Trophoblast cell (in vitro differentiated cells and primary cell): ENCODE measurements around the gene SLX4IP.
A peak's percentile ranks its signal among the peaks of the same experiment; 100 is the strongest.

ENCODE experiments used
- DNase-seq, 2 donors: peaks; one replicate each; pipeline ENCODE4 v3.0.0-alpha.2; 2016
- H2AFZ ChIP-seq: 2 replicates; pipeline ENCODE4 v1.6.1; 2013; ENCODE audit warnings: low read length, moderate library complexity, mild to moderate bottlenecking; ENCODE audit not compliant: insufficient read depth, poor library complexity
- H2AK5ac ChIP-seq: 2 replicates; pipeline ENCODE4 v1.6.1; 2013; ENCODE audit warnings: mild to moderate bottlenecking, low read length
- H2BK120ac ChIP-seq: 2 replicates; pipeline ENCODE4 v1.6.1; 2013; ENCODE audit warnings: low read length, mild to moderate bottlenecking, moderate library complexity; ENCODE audit not compliant: insufficient read depth, poor library complexity
- H2BK12ac ChIP-seq: 2 replicates; pipeline ENCODE4 v1.6.1; 2013; ENCODE audit warnings: mild to moderate bottlenecking, low read length, moderate library complexity
- H2BK5ac ChIP-seq: 2 replicates; pipeline ENCODE4 v1.6.1; 2013; ENCODE audit warnings: low read length, low read depth, moderate library complexity, mild to moderate bottlenecking; ENCODE audit not compliant: poor library complexity
- H3K14ac ChIP-seq: 2 replicates; pipeline ENCODE4 v1.6.1; 2013; ENCODE audit warnings: mild to moderate bottlenecking, low read length
- H3K18ac ChIP-seq: 2 replicates; pipeline ENCODE4 v1.6.1; 2013; ENCODE audit warnings: mild to moderate bottlenecking, low read length
- H3K23ac ChIP-seq: 2 replicates; pipeline ENCODE4 v1.6.1; 2013; ENCODE audit warnings: low read length
- H3K27ac ChIP-seq: 2 replicates; pipeline ENCODE4 v1.5.1; 2013; ENCODE audit warnings: low read depth, mild to moderate bottlenecking, inconsistent platforms, low read length, moderate library complexity
- H3K27me3 ChIP-seq: 2 replicates; pipeline ENCODE4 v1.6.1; 2013; ENCODE audit warnings: inconsistent platforms, mild to moderate bottlenecking, low read length, moderate library complexity; ENCODE audit not compliant: insufficient read depth
- H3K36me3 ChIP-seq, 2 experiments: 1 replicate in 1 of 2; 2 replicates in 1 of 2; pipeline ENCODE4 v1.6.1; 2013; ENCODE audit warnings: low read length in 2 of 2, mild to moderate bottlenecking in 2 of 2, moderate library complexity in 1 of 2; ENCODE audit not compliant: insufficient read depth in 2 of 2, control insufficient read depth in 1 of 2
- H3K4ac ChIP-seq: 2 replicates; pipeline ENCODE4 v1.6.1; 2013; ENCODE audit warnings: low read depth, mild to moderate bottlenecking, low read length, moderate library complexity
- H3K4me1 ChIP-seq, 2 experiments: 1 replicate in 1 of 2; 2 replicates in 1 of 2; pipeline ENCODE4 v1.6.1; 2013; ENCODE audit warnings: low read length in 2 of 2, mild to moderate bottlenecking in 2 of 2, moderate library complexity in 1 of 2; ENCODE audit not compliant: insufficient read depth in 2 of 2, control insufficient read depth in 1 of 2
- H3K4me2 ChIP-seq: 2 replicates; pipeline ENCODE4 v1.6.1; 2013; ENCODE audit warnings: inconsistent platforms, mild to moderate bottlenecking, low read length, moderate library complexity
- H3K4me3 ChIP-seq: 2 replicates; pipeline ENCODE4 v1.5.1; 2013; ENCODE audit warnings: mild to moderate bottlenecking, low read depth, low read length, inconsistent platforms
- H3K79me1 ChIP-seq: one replicate; pipeline ENCODE4 v1.6.1; 2013; ENCODE audit warnings: low read length
- H3K79me2 ChIP-seq: 2 replicates; pipeline ENCODE4 v1.6.1; 2013; ENCODE audit warnings: low read length, mild to moderate bottlenecking; ENCODE audit not compliant: control insufficient read depth, insufficient read depth, poor library complexity
- H3K9ac ChIP-seq: 2 replicates; pipeline ENCODE4 v1.6.1; 2013; ENCODE audit warnings: mild to moderate bottlenecking, low read length
- H3K9me3 ChIP-seq: 2 replicates; pipeline ENCODE4 v1.6.1; 2013; ENCODE audit warnings: low read depth, mild to moderate bottlenecking, control low read depth, inconsistent platforms, low read length; ENCODE audit not compliant: insufficient read depth
- H4K12ac ChIP-seq: 2 replicates; pipeline ENCODE4 v1.6.1; 2013; ENCODE audit warnings: low read depth, mild to moderate bottlenecking, low read length, moderate library complexity
- H4K8ac ChIP-seq: 2 replicates; pipeline ENCODE4 v1.6.1; 2013; ENCODE audit warnings: low read depth, mild to moderate bottlenecking, low read length, moderate library complexity
- H4K91ac ChIP-seq: one replicate; pipeline ENCODE4 v1.6.1; 2013; ENCODE audit warnings: low read depth, mild to moderate bottlenecking, low read length, moderate library complexity
- WGBS: extraction: QIAGEN DNeasy Blood & Tissue Kit; methylation state at CpG from one replicate; pipeline ENCODE4 v1.1.7; 2013; ENCODE audit warnings: missing lambda C conversion rate; ENCODE audit not compliant: insufficient read length, insufficient coverage; ENCODE audit errors: extremely low coverage; 5-methylcytosine and 5-hydroxymethylcytosine counted together

Gene SLX4IP

GRCh38 chr20:10489853-10490252, 54.7 kb downstream of the SLX4IP start:
- no CpG with 5 or more reads among the region's 1 CpG for WGBS
- no peak overlapping the region for H2BK5ac ChIP-seq

GRCh38 chr20:10490257-10490656, 55.2 kb downstream of the SLX4IP start:
- no peak overlapping the region for H2BK12ac ChIP-seq
- no peak overlapping the region for H3K27ac ChIP-seq
- no peak for DNase-seq
- H4K8ac ChIP-seq: no peak overlapping the region
- no peak overlapping the region for H2BK5ac ChIP-seq
- H3K4me3 ChIP-seq: no peak overlapping the region
- no peak overlapping the region for H3K9ac ChIP-seq
- H4K12ac ChIP-seq: no peak overlapping the region
- H3K4ac ChIP-seq: no peak overlapping the region
- no peak overlapping the region for H2AK5ac ChIP-seq
- H3K14ac ChIP-seq: no peak overlapping the region
- no peak overlapping the region for H2BK120ac ChIP-seq
- no peaks in the 10 kb centered on the region for H3K36me3 ChIP-seq
- H3K23ac ChIP-seq: no peak overlapping the region
- H3K4me2 ChIP-seq: no peak overlapping the region
- peaks cover 0 to 3% of the 10 kb centered on the region in 2 experiments for H3K4me1 ChIP-seq
- no peaks in the 10 kb centered on the region for H3K9me3 ChIP-seq
- no CpG with 5 or more reads among the region's 2 CpGs for WGBS
- no peak overlapping the region for H3K18ac ChIP-seq
- H4K91ac ChIP-seq: no peak overlapping the region
- no peaks in the 10 kb centered on the region for H3K79me1 ChIP-seq
- H2AFZ ChIP-seq: no peak overlapping the region
- no peaks in the 10 kb centered on the region for H3K79me2 ChIP-seq
- no peaks in the 10 kb centered on the region for H3K27me3 ChIP-seq

More at GRCh38 chr20:10489853-10490252, 54.7 kb downstream of the SLX4IP start:
- H2BK120ac ChIP-seq: no peak overlapping the region
- H3K27me3 ChIP-seq: no peaks in the 10 kb centered on the region
- H3K18ac ChIP-seq: no peak overlapping the region
- DNase-seq: no peak
- H3K9ac ChIP-seq: no peak overlapping the region
- H3K27ac ChIP-seq: no peak overlapping the region
- H3K23ac ChIP-seq: no peak overlapping the region
- H3K9me3 ChIP-seq: no peaks in the 10 kb centered on the region
- H3K14ac ChIP-seq: no peak overlapping the region
- H4K12ac ChIP-seq: no peak overlapping the region
- no peak overlapping the region for H2AK5ac ChIP-seq
- no peak overlapping the region for H3K4ac ChIP-seq
- no peak overlapping the region for H2BK12ac ChIP-seq
- H3K4me3 ChIP-seq: no peak overlapping the region
- H3K4me2 ChIP-seq: no peak overlapping the region
- H3K36me3 ChIP-seq: no peaks in the 10 kb centered on the region
- no peak overlapping the region for H4K8ac ChIP-seq
- H3K79me1 ChIP-seq: no peaks in the 10 kb centered on the region
- no peaks in the 10 kb centered on the region for H3K79me2 ChIP-seq
- H4K91ac ChIP-seq: no peak overlapping the region
- H3K4me1 ChIP-seq: peaks cover 0 to 3% of the 10 kb centered on the region in 2 experiments
- H2AFZ ChIP-seq: no peak overlapping the region

- Histone ChIP-seq H2BK5ac (no peak overlapping the region), H3K4me3 (no peak overlapping the region), H3K79me1 (no peaks in the 10 kb centered on the region), H3K27me3 (no peaks in the 10 kb centered on the region), H2AFZ (no peak overlapping the region), H4K12ac (no peak overlapping the region), H2BK12ac (no peak overlapping the region), H3K4me2 (no peak overlapping the region), H3K27ac (no peak overlapping the region), H3K9me3 (no peaks in the 10 kb centered on the region), H3K18ac (no peak overlapping the region), H3K4ac (no peak overlapping the region), H3K79me2 (no peaks in the 10 kb centered on the region), H2BK120ac (no peak overlapping the region), H3K23ac (no peak overlapping the region), H4K8ac (no peak overlapping the region), H4K91ac (no peak overlapping the region), H2AK5ac (no peak overlapping the region), H3K14ac (no peak overlapping the region), H3K36me3 (no peaks in the 10 kb centered on the region), H3K4me1 (peaks cover 0 to 3% of the 10 kb centered on the region in 2 experiments), H3K9ac (no peak overlapping the region)
- WGBS: no CpG with 5 or more reads among the region's 1 CpG
- DNase-seq: no peak
These were observed 55.6 kb downstream of the SLX4IP start for GRCh38 chr20:10490706-10491105.

GRCh38 chr20:10492065-10492464, 57.0 kb downstream of the SLX4IP start:
- Histone ChIP-seq H3K4me1 (peaks cover 0 to 3% of the 10 kb centered on the region in 2 experiments), H3K27ac (no peak overlapping the region), H3K4me2 (no peak overlapping the region), H3K23ac (no peak overlapping the region), H3K27me3 (no peaks in the 10 kb centered on the region), H2BK120ac (no peak overlapping the region), H4K91ac (no peak overlapping the region), H3K9ac (no peak overlapping the region), H3K14ac (no peak overlapping the region), H3K4ac (no peak overlapping the region), H2BK12ac (no peak overlapping the region), H4K8ac (no peak overlapping the region), H3K4me3 (no peak overlapping the region), H3K9me3 (no peaks in the 10 kb centered on the region), H2BK5ac (no peak overlapping the region), H3K36me3 (no peaks in the 10 kb centered on the region), H3K79me2 (no peaks in the 10 kb centered on the region), H3K18ac (no peak overlapping the region), H2AK5ac (no peak overlapping the region), H2AFZ (no peak overlapping the region), H3K79me1 (no peaks in the 10 kb centered on the region), H4K12ac (no peak overlapping the region)
- peak in 1 of 2 donors; percentile 49 for DNase-seq
- WGBS: no CpG with 5 or more reads among the region's 2 CpGs
